Activated B cell treated with CpG ODN at 0.5 μM for 24 hours (primary cell): ENCODE data around the gene PIEZO2. TPM values are rescaled to one million over a fixed set of nuclear protein-coding genes. Genes with fewer than 3 reads are reported as not detected.

Experiments
- ATAC-seq: fragments of 200-7000 bp; cut with Tn5 transposase; one replicate; pipeline ENCODE4 v1.10.0; 2021; ENCODE audit warnings: low read depth, mild to moderate bottlenecking, moderate library complexity
- CTCF ChIA-PET: fragments of 350-600 bp; sonication (Branson Sonifier 250); formaldehyde crosslinking; loops from one replicate; lab custom pipeline; 2021; ENCODE audit warnings: antibody characterized with exemption; lab: Charles Lee
- POLR2A ChIA-PET: fragments of 350-600 bp; sonication (Branson Sonifier 250); formaldehyde crosslinking; loops from one replicate; lab custom pipeline; 2021; ENCODE audit warnings: antibody characterized with exemption; lab: Charles Lee
- DNase-seq: peaks from one replicate; pipeline ENCODE4 v3.0.0; 2022
- H3K27ac Mint-ChIP-seq: one replicate; pipeline ENCODE4 v1.8.0; 2020; ENCODE audit warnings: mixed read lengths
- H3K27me3 Mint-ChIP-seq: one replicate; pipeline ENCODE4 v1.8.0; 2021; ENCODE audit warnings: mixed read lengths
- H3K36me3 Mint-ChIP-seq: one replicate; pipeline ENCODE4 v1.8.0; 2021; ENCODE audit warnings: low read depth, mixed read lengths
- H3K4me1 Mint-ChIP-seq: one replicate; pipeline ENCODE4 v1.8.0; 2021; ENCODE audit warnings: mixed read lengths
- H3K4me3 Mint-ChIP-seq: one replicate; pipeline ENCODE4 v1.8.0; 2020; ENCODE audit warnings: mild to moderate bottlenecking, mixed read lengths
- H3K9me3 Mint-ChIP-seq: one replicate; pipeline ENCODE4 v1.8.0; 2020; ENCODE audit warnings: mixed read lengths
- CTCF ChIP-seq: fragments of 200-600 bp; IDR thresholded peaks from one replicate; pipeline ENCODE4 v1.8.0; 2022; ENCODE audit warnings: antibody characterized with exemption, mild to moderate bottlenecking
- intact Hi-C: fragments of 100-400 bp; cut with micrococcal nuclease; formaldehyde crosslinking; loops from one replicate; pipeline ENCODE4 v1.15.1; 2024
- total RNA-seq: library from RNA; stranded (reverse); gene quantifications from 2 replicates; pipeline ENCODE4 v1.2.3, GENCODE V29; 2022

The PIEZO2 gene
- total RNA-seq, 1 donor from 2014 or later = not detected

GRCh38 chr18:10965119-10965518 is 184.2 kb downstream of the PIEZO2 start:
- Mint-ChIP-seq H3K27me3 (no peaks in the 10 kb centered on the region), H3K9me3 (peaks cover 6% of the 10 kb centered on the region), H3K27ac (no peak overlapping the region), H3K4me1 (no peaks in the 10 kb centered on the region), H3K4me3 (no peak overlapping the region), H3K36me3 (no peaks in the 10 kb centered on the region)
- intact Hi-C loops = no loop called here
- no peak for DNase-seq
- no peak for ATAC-seq
- ChIA-PET CTCF (no interaction called here), POLR2A (no interaction called here)
- no peak for TF ChIP-seq CTCF

- H3K36me3 Mint-ChIP-seq = no peaks in the 10 kb centered on the region
Measured at GRCh38 chr18:10953672-10954071, 195.7 kb downstream of the PIEZO2 start.

GRCh38 chr18:10951631-10952544 is 197.5 kb downstream of the PIEZO2 start:
- ATAC-seq (no peak), DNase-seq (no peak)
- no peak for TF ChIP-seq CTCF
- CTCF ChIA-PET = no interaction called here
- Mint-ChIP-seq H3K4me1 (no peaks in the 10 kb centered on the region), H3K4me3 (no peak overlapping the region), H3K36me3 (no peaks in the 10 kb centered on the region), H3K9me3 (no peaks in the 10 kb centered on the region), H3K27ac (no peak overlapping the region), H3K27me3 (peaks cover 4% of the 10 kb centered on the region)
- POLR2A ChIA-PET = no interaction called here
- intact Hi-C loops = no loop called here

More at GRCh38 chr18:10953672-10954071, 195.7 kb downstream of the PIEZO2 start:
- H3K9me3 Mint-ChIP-seq = no peaks in the 10 kb centered on the region
- H3K4me1 Mint-ChIP-seq = no peaks in the 10 kb centered on the region
- no peak overlapping the region for H3K27ac Mint-ChIP-seq
- no peak overlapping the region for H3K4me3 Mint-ChIP-seq
- ChIA-PET POLR2A (no interaction called here), CTCF (no interaction called here)
- peaks cover 2% of the 10 kb centered on the region for H3K27me3 Mint-ChIP-seq
- intact Hi-C loops = no loop called here
- ATAC-seq (no peak), DNase-seq (no peak)
- no peak for TF ChIP-seq CTCF

- no peak for ATAC-seq
- TF ChIP-seq CTCF = no peak
Measured at GRCh38 chr18:10950876-10951630, 198.3 kb downstream of the PIEZO2 start.

More at GRCh38 chr18:10950876-10951630, 198.3 kb downstream of the PIEZO2 start:
- no peak overlapping the region for H3K4me3 Mint-ChIP-seq
- intact Hi-C loops = no loop called here
- H3K27ac Mint-ChIP-seq = no peak overlapping the region
- H3K36me3 Mint-ChIP-seq = no peaks in the 10 kb centered on the region
- CTCF ChIA-PET = no interaction called here
- no peaks in the 10 kb centered on the region for H3K4me1 Mint-ChIP-seq
- peaks cover 4% of the 10 kb centered on the region for H3K27me3 Mint-ChIP-seq
- peaks cover 3% of the 10 kb centered on the region for H3K9me3 Mint-ChIP-seq
- POLR2A ChIA-PET = no interaction called here
- no peak for DNase-seq
